Fibroblast of skin of right biceps (primary cell): Measurements from ENCODE around the gene CORO1C.

ENCODE experiments used
- DNase-seq: peaks from one replicate; pipeline ENCODE4 v3.0.0-alpha.2; 2013

The CORO1C gene

DNA sequence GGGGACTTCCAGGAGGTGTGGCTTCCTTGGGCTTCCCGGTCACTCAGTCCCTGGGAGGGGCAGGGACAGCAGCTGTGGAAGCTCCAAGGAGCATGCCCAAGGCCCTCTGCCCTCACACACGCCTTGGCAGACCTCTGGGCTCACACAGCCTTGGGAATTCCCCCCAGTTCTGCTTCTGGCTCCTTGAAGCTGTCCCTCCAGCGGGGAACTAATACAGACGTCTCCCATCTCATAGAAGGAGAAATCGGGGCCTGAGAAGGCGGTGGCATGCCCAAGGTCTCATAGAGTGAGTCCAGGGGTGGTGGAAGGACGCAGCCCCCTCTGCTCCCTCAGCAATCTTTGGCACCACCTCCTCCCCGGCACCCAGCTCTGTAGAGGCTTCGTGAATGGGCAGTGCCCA, 117.8 kb downstream of the CORO1C start:
- DNase-seq = no peak

DNA sequence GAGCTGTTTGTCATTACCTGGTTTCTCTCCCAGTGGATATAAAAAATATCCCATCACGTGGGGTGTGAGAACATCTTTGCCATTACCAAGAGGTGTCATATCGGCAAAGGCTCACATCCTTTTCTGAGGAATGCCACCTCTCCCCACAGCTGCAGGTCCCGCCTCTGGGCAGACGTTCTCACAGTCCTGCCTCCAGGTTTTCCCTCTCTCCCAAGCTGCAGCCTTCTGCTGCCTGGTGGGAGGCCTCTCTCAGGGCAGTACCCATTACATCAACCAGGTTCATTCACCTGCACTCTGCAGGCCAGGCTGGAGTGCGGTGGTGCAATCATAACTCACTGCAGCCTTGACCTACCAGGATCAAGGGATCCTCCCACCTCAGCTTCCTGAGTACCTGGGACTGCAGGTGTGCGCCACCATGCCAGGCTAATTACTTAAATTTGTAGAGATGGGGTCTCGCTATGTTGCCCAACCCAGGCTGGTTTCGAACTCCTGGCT, 118.5 kb downstream of the CORO1C start:
- DNase-seq = peak; percentile 45

DNA sequence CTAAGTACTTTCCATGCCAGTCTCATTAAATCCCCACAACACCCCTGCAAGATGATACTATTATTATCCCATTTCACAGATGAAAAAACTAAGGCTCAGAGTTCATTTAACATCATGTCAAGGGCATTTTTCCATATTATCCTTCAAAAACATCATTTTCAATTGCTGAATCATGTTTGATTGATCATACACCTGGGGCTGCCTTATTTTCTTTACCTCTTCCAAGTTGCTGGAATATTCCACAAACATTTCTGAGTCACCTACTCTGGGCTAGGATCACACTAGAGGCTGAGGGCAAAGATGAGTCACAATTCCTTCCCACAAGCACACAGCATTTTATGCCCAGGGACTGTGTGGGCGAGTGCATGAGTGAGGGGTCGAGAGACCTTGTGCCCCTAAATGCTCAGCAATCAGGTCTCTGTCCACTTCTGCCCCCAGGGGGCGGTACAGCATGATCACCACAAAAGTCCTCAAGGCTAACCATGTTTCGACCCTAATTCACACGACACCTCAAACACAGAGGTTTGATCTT, 119.4 kb downstream of the CORO1C start:
- DNase-seq = peak; percentile 93

DNA sequence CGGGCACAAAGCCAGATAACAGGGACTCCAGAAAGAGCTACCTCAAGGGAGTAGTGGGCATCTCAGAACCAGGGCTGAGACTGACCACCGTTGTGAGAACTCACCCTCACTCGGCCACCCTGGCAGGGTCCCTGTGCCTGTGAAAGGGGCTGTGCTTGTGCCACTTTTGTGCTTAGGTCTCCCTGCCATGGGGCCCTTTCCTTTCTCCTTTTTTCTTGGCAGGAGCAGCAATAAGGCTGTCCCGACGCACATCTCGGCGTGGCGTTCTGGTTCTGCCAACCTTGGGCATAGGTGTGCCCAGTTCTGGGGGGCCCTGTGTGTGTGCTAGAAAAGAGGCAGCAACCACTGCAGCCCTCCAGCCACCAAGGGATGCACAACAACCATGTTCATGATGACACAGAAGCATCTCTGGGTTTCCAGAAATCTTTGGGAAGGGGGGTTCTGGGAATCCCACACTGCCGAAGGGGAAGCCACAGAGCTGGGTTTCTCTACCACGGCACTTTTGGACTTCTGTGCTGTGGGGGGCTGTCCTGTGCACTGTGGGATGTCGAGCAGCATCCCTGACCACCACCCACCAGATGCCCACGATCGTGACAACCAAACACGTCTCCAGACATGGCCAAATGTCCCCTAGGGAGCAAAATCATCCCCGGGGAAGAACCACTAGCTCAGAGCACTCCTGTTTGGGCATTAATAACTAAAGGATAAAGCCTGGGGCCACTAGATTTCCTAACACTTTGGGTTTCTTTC, 120.3 kb downstream of the CORO1C start:
- DNase-seq = no peak

DNA sequence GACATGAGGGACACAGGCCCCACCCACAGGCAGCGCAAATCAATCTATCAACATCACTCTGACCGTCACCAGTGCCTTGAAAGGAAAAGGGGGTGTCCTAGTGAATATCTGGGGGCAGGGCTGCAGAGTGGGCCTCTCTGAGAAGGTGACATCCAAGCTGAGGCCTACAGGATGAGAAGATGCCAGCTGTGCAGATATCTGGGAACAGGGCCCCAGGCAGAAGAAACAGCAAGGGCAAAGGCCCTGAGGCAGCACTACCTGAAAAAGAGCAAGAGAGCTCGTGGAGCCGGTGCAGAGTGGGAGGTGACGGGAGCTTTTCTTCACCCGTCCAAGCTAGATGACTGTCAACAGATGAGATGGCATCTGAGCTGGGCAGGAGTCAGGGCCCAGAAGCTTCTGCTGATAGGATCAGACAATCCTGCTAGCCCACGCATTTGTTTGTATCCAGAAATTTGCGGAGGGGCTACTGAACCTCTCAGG, 120.9 kb downstream of the CORO1C start:
- DNase-seq = no peak

DNA sequence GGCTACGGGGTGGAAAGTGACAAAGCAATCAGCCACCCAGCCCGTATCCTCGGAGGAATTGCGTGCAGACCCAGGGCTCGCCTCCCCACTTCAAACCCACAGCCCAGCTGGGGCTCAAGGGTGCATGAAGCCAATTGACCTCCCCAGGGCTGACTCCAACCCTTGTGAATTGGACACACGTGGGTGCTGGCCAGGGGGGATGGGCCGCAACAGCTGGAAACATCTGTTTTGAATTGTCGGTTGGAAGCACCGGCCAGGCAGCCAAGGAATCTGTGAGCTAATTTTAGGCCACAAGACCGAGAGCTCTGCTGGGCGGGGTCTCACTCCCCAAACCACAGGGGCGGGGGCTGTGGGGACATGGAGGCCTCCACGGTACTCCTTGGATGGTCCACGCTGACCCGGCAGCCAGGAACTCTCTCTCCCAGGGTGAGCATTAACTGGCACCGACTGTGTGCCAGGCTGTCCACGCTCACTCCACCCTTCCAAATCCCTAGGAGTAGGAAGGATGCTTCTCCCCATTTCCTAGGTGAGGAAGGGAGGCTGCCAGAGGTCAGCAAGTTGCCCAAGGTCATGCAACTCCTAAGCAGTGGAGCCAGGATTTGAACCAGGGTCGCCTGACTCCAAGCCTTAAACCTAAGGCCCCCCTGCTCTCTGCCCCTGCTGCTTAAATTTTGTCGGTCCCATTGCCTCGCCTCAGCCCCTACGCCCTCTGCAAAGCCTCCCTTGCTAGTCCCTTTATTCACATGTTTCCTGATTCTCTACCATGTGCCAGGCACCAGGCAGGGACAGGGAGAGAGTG, 121.6 kb downstream of the CORO1C start:
- DNase-seq = peak; percentile 91

DNA sequence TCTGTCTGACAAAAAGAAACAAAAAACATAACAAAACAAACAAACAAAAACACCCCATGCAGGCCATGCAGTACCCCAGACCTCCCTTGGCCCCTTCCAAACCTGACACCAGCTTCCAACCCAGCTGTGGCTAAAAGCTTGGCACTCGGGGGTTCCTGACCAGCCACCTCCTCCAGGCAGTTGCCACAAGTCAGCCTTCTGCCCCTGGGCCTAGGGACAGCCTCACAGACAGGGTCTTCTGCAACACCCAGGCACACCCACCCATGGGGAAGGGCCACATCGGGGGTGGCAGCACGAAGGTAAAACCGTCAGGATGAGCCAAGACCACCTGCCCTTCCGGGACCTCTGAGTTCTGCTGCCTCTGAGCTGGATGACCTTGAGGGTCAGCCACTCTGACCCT, 122.7 kb downstream of the CORO1C start:
- no peak for DNase-seq

DNA sequence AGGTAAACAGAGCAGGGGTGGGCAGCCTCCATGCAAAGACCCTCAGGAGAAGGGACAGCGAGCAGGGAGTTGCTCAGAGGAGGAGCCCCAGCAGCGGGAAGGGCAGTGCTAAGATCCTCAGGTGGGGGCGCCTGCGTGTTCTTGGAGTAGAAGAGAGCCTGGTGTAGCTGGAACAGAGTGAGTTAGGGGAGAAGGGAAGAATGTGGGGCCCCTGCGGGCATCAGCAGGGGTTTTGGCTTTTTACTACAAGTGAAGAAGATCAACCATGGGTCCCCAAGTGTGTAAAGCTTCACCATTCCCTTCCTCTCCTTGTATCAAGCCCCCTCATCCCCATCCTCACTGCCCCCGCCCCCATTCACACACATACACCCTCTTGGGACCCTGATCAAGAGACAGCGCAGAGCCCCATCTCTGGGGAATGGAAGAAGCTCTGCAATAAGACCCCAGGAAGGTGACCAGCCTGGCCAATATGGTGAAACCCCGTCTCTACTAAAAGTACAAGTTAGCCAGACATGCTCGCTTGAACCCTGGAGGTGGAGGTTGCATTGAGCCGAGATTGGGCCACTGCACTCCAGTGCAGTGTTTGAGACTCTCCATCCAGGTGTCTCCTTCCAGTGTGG, 123.2 kb downstream of the CORO1C start:
- DNase-seq = no peak

DNA sequence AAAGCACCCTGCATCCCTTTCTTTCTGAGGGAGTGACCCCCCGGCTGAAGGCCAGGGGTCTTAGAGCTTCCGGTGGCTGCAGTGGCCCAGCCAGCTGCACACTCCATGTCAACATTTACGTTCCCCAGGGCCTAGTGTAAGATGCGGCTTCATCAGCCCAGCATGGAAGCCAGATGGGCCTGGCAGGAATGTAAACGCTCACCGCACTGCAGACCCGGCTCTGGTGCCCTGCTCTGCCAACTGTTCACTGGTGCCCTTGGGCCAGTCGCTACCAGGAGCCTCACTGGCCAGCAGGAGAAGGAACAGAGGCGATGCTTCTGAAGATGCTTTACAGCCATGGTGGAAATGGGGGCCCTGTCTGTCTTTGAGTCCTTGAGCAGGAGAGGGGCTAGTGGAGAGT, 124.8 kb downstream of the CORO1C start:
- no peak for DNase-seq

DNA sequence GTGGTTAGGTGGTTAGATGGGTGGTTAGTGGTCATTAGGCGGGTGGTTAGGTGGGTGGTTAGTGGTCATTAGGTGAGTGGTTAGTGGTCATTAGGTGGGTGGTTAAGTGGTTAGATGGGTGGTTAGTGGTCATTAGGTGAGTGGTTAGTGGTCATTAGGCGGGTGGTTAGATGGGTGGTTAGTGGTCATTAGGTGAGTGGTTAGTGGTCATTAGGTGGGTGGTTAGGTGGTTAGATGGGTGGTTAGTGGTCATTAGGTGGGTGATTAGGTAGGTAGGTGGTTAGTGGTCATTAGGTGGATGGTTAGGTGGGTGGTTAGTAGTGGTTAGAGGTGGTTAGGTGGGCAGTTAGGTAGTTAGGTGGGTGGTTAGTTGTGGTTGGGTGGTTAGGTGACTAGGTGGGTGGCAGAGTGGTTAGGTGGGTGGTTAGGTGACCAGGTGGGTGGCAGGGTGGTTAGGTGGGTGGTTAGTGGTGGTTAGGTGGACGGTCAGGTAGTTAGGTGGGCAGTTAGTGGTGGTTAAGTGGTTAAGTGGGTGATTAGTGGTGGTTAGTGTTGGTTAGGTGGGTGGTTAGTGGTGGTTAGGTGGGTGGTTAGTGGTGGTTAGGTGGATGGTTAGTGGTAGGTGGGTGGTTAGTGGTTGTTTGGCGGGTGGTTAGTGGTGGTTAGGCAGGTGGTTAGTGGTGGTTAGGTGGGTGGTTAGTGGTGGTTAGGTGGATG, 125.5 kb downstream of the CORO1C start:
- DNase-seq = no peak

DNA sequence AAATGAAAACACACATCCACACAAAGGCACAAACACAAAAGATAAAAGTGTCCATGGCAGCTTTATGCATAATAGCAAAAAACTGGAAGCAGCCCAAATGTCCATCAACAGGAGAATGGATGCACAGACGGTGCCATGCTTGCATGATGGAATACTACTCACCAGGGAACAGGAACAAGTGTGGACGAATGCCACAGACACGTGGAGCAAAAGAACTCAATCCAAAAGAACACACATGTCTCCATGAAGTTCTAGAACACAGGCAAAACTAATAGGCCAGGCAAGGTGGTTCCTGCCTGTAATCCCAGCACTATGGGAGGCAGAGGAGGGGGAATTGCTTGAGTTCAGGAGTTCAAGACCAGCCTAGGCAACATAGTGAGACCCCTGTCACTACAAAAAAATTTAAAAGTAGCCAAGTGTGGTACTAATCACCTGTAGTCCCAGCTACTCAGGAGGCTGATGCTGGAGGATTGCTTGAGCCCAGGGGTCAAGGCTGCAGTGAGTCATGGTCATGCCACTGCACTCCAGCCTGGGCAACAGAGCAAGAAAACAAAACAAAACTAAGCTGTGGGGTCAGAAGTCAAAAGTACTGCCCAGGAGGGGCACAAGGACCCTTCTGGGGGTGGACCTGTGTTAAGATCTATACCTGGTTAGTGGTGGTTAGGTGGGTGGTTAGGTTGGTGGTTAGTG, 126.2 kb downstream of the CORO1C start:
- DNase-seq = no peak

DNA sequence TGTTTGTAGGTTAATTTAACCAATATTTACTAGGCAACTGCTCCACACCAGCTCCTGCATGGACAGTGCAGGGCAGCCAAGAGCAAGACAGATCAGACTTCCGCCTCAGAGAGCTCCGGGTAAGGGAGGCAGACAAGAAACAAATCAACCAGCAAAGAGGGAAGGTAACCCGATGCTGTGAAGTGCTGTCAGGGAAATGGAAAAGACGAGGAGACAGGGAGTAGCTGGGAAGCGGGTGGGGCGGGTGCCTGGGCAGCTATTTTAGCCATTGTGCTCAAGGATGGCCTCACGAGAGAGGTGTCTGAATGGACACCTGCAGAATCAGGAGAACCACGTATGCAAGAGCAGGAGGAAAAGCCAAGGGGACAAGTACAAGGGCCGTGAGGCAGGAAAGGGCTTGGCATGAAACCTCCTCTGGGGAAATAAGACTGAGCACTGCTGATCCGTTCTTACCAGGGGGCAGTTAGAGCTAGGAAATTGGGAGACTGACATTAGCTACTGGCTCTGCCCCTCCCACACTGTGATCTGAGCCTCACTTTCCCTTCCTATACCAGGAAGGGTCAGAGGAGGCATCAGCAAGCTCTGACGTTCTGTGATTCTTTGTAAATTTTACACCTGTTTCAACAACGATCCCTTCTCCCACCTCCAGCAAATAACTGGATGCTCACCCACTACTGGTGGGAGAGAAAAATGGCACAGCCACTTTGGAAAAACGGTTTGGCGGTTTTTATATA, 126.9 kb downstream of the CORO1C start:
- no peak for DNase-seq

DNA sequence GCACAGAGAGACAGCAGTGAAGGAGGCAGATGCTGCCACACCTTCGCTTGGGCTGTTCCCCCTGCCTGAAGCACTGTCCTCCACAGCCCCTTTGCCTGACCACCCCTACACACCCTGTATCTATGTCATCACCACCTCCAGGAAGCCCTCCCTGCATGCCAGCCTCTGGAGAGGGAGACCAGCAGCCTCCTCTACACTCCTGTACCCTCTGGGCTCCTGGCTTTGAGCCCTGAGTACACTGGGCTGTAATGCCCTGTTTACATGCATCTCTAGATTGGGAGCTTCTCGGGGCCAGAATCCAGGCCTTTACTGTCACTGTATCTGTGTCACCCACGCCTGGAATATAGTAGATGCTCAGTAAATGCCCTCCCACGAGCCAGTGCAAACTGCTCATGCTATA, 127.6 kb downstream of the CORO1C start:
- DNase-seq = no peak

DNA sequence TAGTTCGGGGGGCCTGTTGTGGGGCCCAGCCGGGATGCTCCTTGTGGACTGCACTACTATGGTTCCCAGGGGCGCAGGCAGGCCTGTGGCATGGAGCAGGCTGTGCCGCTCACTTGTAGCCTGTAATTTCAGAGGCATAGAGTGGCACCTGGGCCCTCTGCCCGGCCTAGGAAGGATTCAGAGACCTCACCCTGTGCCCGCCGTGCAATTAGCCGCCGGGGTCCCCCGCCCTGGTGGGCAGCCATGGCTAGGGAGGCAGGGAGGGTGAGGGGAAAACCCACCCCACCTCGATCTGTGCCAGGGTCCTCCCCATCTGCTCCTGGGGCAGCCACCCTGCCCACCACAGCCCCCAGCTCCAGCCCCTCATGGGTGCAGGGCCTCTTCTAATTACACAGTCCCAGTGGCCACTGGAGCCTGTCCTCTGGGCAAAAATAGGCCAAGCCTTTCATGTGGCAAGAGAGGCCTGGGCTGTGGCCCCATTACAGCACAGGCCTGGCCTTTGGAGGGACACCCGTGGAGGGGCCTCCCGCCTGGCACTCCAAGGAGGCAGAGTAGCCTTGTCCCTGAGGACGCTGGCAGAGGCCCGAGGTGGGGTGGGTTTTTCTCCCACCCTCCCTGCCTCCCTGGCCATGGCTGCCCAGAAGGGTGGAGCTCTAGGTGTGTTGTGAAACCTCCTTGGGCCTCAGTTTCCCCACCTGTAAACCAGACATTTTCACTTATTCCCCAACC, 128.2 kb downstream of the CORO1C start:
- DNase-seq = no peak

DNA sequence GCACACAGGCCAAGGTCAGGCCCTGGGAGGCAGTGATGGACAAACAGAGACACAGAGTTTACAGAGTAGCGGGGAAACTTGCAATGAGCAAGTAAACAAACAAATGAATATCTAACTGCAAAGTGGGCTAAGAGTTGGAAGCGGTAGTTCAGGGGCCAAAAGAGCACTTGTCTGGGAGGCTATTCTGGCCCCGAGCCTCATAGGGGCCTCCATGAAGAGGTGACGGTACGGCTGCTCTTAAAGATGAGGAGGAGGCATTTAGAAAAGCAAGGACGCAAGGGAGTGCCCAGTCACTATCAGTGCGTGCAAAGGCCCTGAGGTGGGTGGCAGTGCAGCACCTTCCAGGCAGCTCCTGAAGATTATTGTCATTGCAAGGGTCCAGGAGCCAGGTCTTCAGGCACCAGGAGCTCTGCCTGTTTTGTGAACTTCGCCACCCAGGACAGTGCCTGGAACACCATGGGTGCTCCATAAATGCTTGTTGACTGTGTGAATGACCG, 129.1 kb downstream of the CORO1C start:
- DNase-seq = no peak

DNA sequence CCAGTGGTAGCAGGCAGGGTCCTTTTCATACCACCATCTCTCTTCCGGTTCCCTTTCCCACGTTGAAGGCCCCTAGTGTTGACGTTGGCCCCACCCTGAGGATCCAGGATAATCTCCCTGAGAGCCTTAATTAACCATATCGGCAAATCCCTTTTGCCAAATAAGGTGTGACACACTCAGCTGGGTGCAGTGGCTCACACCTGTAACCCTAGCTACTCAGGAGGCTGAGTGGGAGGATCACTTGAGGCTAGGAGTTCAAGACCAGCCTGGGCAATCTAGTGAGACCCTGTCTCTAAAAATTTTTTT, 130.7 kb downstream of the CORO1C start:
- DNase-seq = no peak

DNA sequence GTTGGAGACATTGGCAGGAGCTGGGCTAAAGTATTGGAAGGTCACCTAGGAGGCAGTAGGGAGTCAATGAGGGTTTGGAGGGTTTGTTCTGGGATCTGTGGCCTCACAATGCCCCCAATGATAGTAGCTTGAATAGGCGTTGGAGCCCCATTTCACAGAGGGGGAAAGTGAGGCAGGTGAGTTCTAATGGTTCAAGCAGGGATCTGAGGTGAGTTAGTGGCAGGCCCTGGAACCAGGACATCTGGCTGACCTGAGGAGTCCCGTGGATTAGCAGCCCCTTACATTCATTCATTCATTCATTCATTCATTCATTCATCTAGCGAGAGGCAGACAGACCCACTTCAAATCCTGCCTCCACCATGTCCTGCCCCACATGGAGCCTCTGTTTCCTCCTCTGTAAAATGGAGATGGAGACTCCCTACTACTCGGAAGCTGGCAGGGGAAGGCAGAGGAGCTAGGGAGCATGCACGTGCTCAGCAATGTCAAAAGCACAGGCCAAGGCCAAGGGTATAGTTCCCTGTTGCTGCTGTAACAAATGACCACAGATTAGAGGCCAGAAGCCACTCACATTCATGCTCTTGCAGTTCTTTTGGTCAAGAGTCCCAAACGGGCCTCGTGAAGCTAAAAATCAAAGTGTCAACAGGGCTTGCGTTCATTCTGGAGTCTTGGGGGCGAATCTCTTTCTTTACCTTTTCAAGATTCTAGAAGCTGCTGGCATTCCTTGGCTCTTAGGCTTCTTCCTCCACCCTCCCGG, 131.2 kb downstream of the CORO1C start:
- no peak for DNase-seq

DNA sequence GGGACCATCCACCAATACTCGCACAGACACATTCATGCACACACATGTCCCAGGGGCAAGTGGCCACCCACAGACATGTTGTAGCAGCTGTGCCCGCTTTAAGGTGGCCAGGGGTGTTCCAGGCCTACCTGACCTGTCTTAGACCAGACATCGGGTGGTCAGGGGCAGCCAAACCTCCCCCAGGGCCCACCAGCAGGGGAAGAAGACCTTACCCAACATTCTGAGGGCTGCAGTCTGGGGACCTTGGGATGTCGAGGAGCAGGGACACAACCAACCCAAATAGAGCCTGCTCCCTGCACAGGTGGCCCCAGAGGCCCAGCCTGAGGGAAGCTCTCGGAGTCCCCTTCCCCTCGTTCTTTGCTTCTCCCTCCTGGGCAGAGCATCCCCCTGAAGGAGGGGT, 131.8 kb downstream of the CORO1C start:
- DNase-seq = no peak

DNA sequence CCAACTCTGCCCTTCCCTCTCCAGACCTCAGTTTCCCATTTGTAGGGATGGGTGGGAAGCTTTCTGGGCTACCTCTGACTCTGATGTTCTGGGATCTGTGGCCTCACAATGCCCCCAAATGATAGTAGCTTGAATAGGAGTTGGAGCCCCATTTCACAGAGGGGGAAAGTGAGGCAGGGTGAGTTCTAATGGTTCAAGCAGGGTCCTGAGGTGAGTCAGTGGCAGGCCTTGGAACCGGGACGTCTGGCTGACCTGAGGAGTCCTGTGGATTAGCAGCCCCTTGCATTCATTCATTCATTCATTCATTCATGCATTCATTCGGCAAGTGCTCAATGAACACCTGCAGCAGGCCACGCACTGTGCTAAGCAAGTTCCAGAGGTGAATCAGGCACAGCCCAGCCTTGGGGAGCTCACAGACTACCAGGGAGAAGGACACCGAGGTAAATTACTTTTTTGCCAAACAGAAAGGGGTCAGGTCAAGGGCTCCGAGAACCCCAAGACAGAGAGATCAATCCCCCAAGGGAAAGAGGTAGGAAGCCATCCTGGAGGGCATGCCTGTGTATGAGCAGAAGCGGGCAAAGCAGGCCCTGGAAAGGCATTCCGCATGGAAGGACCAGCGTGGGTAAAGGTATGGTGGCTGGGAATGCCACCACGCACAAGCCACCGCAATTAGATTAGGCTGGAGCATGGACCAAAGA, 132.6 kb downstream of the CORO1C start:
- no peak for DNase-seq
